WTC11 (cell line): ENCODE measurements around the gene QRFP. TPM values are rescaled to one million over a fixed set of nuclear protein-coding genes. Genes with fewer than 3 reads are reported as not detected.

ENCODE experiments used
- ATAC-seq: fragments of 200-7000 bp; cut with Tn5 transposase; 2 replicates; pipeline ENCODE4 v1.10.0; 2021; ENCODE audit warnings: mild to moderate bottlenecking, moderate library complexity
- CTCF ChIA-PET: fragments of 300-600 bp; sonication (Branson Sonifier 250); formaldehyde crosslinking; loops from one replicate; lab custom pipeline; 2021; ENCODE audit warnings: antibody characterized with exemption; lab: Charles Lee
- POLR2A ChIA-PET: fragments of 350-600 bp; sonication (Branson Sonifier 250); formaldehyde crosslinking; loops from one replicate; lab custom pipeline; 2021; ENCODE audit warnings: antibody characterized with exemption; lab: Charles Lee
- DNase-seq: peaks from one replicate; pipeline ENCODE4 v3.0.0; 2021; ENCODE audit warnings: low spot score
- H3K27ac Mint-ChIP-seq: 2 replicates; pipeline ENCODE4 v1.8.0; 2021; ENCODE audit warnings: mixed read lengths
- H3K27me3 Mint-ChIP-seq: 2 replicates; pipeline ENCODE4 v1.8.0; 2021; ENCODE audit warnings: low read depth, mild to moderate bottlenecking, moderate library complexity, mixed read lengths
- H3K36me3 Mint-ChIP-seq: 2 replicates; pipeline ENCODE4 v1.8.0; 2021; ENCODE audit warnings: mixed read lengths
- H3K4me1 Mint-ChIP-seq: 2 replicates; pipeline ENCODE4 v1.8.0; 2022; ENCODE audit warnings: mixed read lengths
- H3K4me3 Mint-ChIP-seq: 2 replicates; pipeline ENCODE4 v1.8.0; 2021; ENCODE audit warnings: mild to moderate bottlenecking, moderate library complexity, mixed read lengths
- H3K9me3 Mint-ChIP-seq: 2 replicates; pipeline ENCODE4 v1.8.0; 2021; ENCODE audit warnings: mixed read lengths
- ATF1 ChIP-seq: sonication (generic); formaldehyde crosslinking; IDR thresholded peaks from 2 replicates; pipeline ENCODE4 v1.8.1; 2023; ENCODE audit warnings: mild to moderate bottlenecking, moderate library complexity, missing genetic modification reagents
- CREM ChIP-seq: sonication (generic); formaldehyde crosslinking; IDR thresholded peaks from 2 replicates; pipeline ENCODE4 v1.8.1; 2022; ENCODE audit warnings: mild to moderate bottlenecking, missing genetic modification reagents, moderate library complexity
- ELF4 ChIP-seq: sonication (generic); formaldehyde crosslinking; IDR thresholded peaks from 2 replicates; pipeline ENCODE4 v1.8.1; 2022; ENCODE audit warnings: low read depth, mild to moderate bottlenecking, moderate library complexity, missing genetic modification reagents
- FOXJ3 ChIP-seq: sonication (generic); formaldehyde crosslinking; IDR thresholded peaks from 2 replicates; pipeline ENCODE4 v1.9.0; 2021; ENCODE audit warnings: missing genetic modification reagents, mild to moderate bottlenecking, borderline replicate concordance
- HMGA2 ChIP-seq: fragments of 250-450 bp; sonication (Bioruptor Pico); IDR thresholded peaks from 2 replicates; pipeline ENCODE4 v1.4.0; 2021; ENCODE audit warnings: mild to moderate bottlenecking, moderate library complexity
- JUN ChIP-seq: sonication (generic); formaldehyde crosslinking; IDR thresholded peaks from 2 replicates; pipeline ENCODE4 v1.8.0; 2023; ENCODE audit warnings: mild to moderate bottlenecking, missing genetic modification reagents
- KAT7 ChIP-seq: sonication (generic); formaldehyde crosslinking; IDR thresholded peaks from 2 replicates; pipeline ENCODE4 v1.8.1; 2023; ENCODE audit warnings: missing genetic modification reagents, mild to moderate bottlenecking, borderline replicate concordance
- TCF7 ChIP-seq: sonication (generic); formaldehyde crosslinking; IDR thresholded peaks from 2 replicates; pipeline ENCODE4 v1.8.0; 2022; ENCODE audit warnings: mild to moderate bottlenecking, low read depth, missing genetic modification reagents, moderate library complexity
- ZNF138 ChIP-seq: sonication (generic); formaldehyde crosslinking; conservative IDR thresholded peaks from 2 replicates; pipeline ENCODE4 v1.8.1; 2022; ENCODE audit warnings: mild to moderate bottlenecking, moderate library complexity, missing genetic modification reagents
- ZNF317 ChIP-seq: sonication (generic); formaldehyde crosslinking; IDR thresholded peaks from 2 replicates; pipeline ENCODE4 v1.8.1; 2023; ENCODE audit warnings: low read depth, mild to moderate bottlenecking, moderate library complexity, missing genetic modification reagents, borderline replicate concordance
- ZNF416 ChIP-seq: fragments of 250-450 bp; sonication (Bioruptor Pico); IDR thresholded peaks from 2 replicates; pipeline ENCODE4 v1.9.0; 2021; ENCODE audit warnings: mild to moderate bottlenecking, inconsistent platforms
- total RNA-seq: library from RNA; stranded (reverse); gene quantifications from 3 replicates; pipeline ENCODE4 v1.2.3, GENCODE V29; 2021
- TF ChIP-seq, protein P1 (sequence below): sonication (generic); formaldehyde crosslinking; IDR thresholded peaks from 2 replicates; pipeline ENCODE4 v1.8.1; 2023; ENCODE audit warnings: mild to moderate bottlenecking, missing genetic modification reagents, borderline replicate concordance
- TF ChIP-seq, protein P2 (sequence below): sonication (generic); formaldehyde crosslinking; IDR thresholded peaks from 2 replicates; pipeline ENCODE4 v1.8.1; 2022; ENCODE audit warnings: missing genetic modification reagents, borderline replicate concordance
- TF ChIP-seq, protein P3 (sequence below): sonication (generic); formaldehyde crosslinking; IDR thresholded peaks from 2 replicates; pipeline ENCODE4 v1.8.1; 2022; ENCODE audit warnings: low read depth, mild to moderate bottlenecking, moderate library complexity, missing genetic modification reagents, borderline replicate concordance
- TF ChIP-seq, protein P4 (sequence below): sonication (generic); formaldehyde crosslinking; conservative IDR thresholded peaks from 2 replicates; pipeline ENCODE4 v1.8.1; 2022; ENCODE audit warnings: mild to moderate bottlenecking, missing genetic modification reagents
- TF ChIP-seq, protein P5 (sequence below): sonication (generic); formaldehyde crosslinking; IDR thresholded peaks from 2 replicates; pipeline ENCODE4 v1.8.0; 2023; ENCODE audit warnings: mild to moderate bottlenecking, missing genetic modification reagents

QRFP gene
- total RNA-seq, 1 experiment from 2014 or later: not detected

- TF ChIP-seq, protein P1, sequence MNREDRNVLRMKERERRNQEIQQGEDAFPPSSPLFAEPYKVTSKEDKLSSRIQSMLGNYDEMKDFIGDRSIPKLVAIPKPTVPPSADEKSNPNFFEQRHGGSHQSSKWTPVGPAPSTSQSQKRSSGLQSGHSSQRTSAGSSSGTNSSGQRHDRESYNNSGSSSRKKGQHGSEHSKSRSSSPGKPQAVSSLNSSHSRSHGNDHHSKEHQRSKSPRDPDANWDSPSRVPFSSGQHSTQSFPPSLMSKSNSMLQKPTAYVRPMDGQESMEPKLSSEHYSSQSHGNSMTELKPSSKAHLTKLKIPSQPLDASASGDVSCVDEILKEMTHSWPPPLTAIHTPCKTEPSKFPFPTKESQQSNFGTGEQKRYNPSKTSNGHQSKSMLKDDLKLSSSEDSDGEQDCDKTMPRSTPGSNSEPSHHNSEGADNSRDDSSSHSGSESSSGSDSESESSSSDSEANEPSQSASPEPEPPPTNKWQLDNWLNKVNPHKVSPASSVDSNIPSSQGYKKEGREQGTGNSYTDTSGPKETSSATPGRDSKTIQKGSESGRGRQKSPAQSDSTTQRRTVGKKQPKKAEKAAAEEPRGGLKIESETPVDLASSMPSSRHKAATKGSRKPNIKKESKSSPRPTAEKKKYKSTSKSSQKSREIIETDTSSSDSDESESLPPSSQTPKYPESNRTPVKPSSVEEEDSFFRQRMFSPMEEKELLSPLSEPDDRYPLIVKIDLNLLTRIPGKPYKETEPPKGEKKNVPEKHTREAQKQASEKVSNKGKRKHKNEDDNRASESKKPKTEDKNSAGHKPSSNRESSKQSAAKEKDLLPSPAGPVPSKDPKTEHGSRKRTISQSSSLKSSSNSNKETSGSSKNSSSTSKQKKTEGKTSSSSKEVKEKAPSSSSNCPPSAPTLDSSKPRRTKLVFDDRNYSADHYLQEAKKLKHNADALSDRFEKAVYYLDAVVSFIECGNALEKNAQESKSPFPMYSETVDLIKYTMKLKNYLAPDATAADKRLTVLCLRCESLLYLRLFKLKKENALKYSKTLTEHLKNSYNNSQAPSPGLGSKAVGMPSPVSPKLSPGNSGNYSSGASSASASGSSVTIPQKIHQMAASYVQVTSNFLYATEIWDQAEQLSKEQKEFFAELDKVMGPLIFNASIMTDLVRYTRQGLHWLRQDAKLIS (CRISPR knock-in tag): no peak
- TF ChIP-seq ZNF416 (CRISPR knock-in tag) (no peak), FOXJ3 (CRISPR knock-in tag) (no peak)
- TF ChIP-seq, protein P2, sequence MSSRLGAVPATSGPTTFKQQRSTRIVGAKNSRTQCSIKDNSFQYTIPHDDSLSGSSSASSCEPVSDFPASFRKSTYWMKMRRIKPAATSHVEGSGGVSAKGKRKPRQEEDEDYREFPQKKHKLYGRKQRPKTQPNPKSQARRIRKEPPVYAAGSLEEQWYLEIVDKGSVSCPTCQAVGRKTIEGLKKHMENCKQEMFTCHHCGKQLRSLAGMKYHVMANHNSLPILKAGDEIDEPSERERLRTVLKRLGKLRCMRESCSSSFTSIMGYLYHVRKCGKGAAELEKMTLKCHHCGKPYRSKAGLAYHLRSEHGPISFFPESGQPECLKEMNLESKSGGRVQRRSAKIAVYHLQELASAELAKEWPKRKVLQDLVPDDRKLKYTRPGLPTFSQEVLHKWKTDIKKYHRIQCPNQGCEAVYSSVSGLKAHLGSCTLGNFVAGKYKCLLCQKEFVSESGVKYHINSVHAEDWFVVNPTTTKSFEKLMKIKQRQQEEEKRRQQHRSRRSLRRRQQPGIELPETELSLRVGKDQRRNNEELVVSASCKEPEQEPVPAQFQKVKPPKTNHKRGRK: no peak
Measured at GRCh38 chr9:130872912-130873503, 23.6 kb downstream of the QRFP start (continued).

- TF ChIP-seq ZNF317 (CRISPR knock-in tag) (no peak), CREM (CRISPR knock-in tag) (no peak), FOXJ3 (CRISPR knock-in tag) (no peak), ELF4 (no peak), ATF1 (CRISPR knock-in tag) (no peak), JUN (CRISPR knock-in tag) (no peak)
- TF ChIP-seq, protein P3, sequence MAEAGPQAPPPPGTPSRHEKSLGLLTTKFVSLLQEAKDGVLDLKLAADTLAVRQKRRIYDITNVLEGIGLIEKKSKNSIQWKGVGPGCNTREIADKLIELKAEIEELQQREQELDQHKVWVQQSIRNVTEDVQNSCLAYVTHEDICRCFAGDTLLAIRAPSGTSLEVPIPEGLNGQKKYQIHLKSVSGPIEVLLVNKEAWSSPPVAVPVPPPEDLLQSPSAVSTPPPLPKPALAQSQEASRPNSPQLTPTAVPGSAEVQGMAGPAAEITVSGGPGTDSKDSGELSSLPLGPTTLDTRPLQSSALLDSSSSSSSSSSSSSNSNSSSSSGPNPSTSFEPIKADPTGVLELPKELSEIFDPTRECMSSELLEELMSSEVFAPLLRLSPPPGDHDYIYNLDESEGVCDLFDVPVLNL (CRISPR knock-in tag): no peak
- TF ChIP-seq, protein P4, sequence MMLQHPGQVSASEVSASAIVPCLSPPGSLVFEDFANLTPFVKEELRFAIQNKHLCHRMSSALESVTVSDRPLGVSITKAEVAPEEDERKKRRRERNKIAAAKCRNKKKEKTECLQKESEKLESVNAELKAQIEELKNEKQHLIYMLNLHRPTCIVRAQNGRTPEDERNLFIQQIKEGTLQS (CRISPR knock-in tag): no peak
- no peaks in the 10 kb centered on the region for H3K4me1 Mint-ChIP-seq
- H3K9me3 Mint-ChIP-seq: no peaks in the 10 kb centered on the region
- ATAC-seq (no peak), DNase-seq (no peak)
- CTCF ChIA-PET: no interaction called here
- H3K36me3 Mint-ChIP-seq: peaks cover 57% of the 10 kb centered on the region
- no peak overlapping the region for H3K27ac Mint-ChIP-seq
- POLR2A ChIA-PET: no interaction called here
- H3K27me3 Mint-ChIP-seq: no peaks in the 10 kb centered on the region
- H3K4me3 Mint-ChIP-seq: no peak overlapping the region
Measured at GRCh38 chr9:130872508-130872907, 24.1 kb downstream of the QRFP start.

DNA sequence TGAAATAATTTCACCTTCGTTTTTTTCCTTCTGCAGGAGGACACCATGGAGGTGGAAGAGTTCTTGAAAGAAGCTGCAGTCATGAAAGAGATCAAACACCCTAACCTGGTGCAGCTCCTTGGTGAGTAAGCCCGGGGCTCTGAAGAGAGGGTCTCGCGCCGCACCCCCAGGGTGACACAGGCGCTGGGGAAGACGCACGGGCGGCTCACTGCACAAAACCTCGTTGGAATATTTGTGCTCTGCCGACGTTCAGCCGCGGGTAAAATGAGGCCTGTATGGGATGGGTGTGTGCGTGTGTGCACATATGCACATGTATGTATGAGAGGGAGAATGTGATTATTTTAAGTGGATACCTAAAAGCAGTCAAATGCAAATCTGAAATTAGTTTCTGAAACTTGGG lies 24.5 kb downstream of the QRFP start:
- H3K27me3 Mint-ChIP-seq: no peaks in the 10 kb centered on the region
- no peak overlapping the region for H3K27ac Mint-ChIP-seq
- CTCF ChIA-PET: interaction anchor here (1.0 kb wide), 1 partner anchor 174 kb away, joined by 3 read pairs; no protein-coding TSS in a partner anchor
- ATAC-seq (no peak), DNase-seq (no peak)
- no peaks in the 10 kb centered on the region for H3K9me3 Mint-ChIP-seq
- TF ChIP-seq, protein P5, sequence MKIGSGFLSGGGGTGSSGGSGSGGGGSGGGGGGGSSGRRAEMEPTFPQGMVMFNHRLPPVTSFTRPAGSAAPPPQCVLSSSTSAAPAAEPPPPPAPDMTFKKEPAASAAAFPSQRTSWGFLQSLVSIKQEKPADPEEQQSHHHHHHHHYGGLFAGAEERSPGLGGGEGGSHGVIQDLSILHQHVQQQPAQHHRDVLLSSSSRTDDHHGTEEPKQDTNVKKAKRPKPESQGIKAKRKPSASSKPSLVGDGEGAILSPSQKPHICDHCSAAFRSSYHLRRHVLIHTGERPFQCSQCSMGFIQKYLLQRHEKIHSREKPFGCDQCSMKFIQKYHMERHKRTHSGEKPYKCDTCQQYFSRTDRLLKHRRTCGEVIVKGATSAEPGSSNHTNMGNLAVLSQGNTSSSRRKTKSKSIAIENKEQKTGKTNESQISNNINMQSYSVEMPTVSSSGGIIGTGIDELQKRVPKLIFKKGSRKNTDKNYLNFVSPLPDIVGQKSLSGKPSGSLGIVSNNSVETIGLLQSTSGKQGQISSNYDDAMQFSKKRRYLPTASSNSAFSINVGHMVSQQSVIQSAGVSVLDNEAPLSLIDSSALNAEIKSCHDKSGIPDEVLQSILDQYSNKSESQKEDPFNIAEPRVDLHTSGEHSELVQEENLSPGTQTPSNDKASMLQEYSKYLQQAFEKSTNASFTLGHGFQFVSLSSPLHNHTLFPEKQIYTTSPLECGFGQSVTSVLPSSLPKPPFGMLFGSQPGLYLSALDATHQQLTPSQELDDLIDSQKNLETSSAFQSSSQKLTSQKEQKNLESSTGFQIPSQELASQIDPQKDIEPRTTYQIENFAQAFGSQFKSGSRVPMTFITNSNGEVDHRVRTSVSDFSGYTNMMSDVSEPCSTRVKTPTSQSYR (CRISPR knock-in tag): no peak
- TF ChIP-seq HMGA2 (no peak), CREM (CRISPR knock-in tag) (no peak), TCF7 (CRISPR knock-in tag) (no peak), KAT7 (no peak), ZNF317 (CRISPR knock-in tag) (no peak), ZNF138 (CRISPR knock-in tag) (no peak)
- TF ChIP-seq, protein P2: no peak
- H3K4me3 Mint-ChIP-seq: no peak overlapping the region
- POLR2A ChIA-PET: interaction anchor here (0.8 kb wide), 1 partner anchor 20 kb away, joined by 3 read pairs; no protein-coding TSS in a partner anchor
- H3K36me3 Mint-ChIP-seq: peaks cover 58% of the 10 kb centered on the region
- H3K4me1 Mint-ChIP-seq: no peaks in the 10 kb centered on the region
